CD4-positive, alpha-beta T cell (primary cell): Measurements from ENCODE around the gene GRK7. TPM values are rescaled to one million over a fixed set of nuclear protein-coding genes. Genes with fewer than 3 reads are reported as not detected.

Source experiments
- ATAC-seq: fragments of 200-7000 bp; cut with Tn5 transposase; one replicate; pipeline ENCODE4 v1.10.0; 2022; ENCODE audit warnings: mild to moderate bottlenecking; ENCODE audit not compliant: poor library complexity
- CTCF ChIA-PET: fragments of 350-600 bp; sonication (Branson Sonifier 250); formaldehyde crosslinking; loops from one replicate; lab custom pipeline; 2021; ENCODE audit warnings: antibody characterized with exemption, inconsistent platforms; lab: Charles Lee
- POLR2A ChIA-PET: fragments of 350-600 bp; sonication (Branson Sonifier 250); formaldehyde crosslinking; loops from one replicate; lab custom pipeline; 2021; ENCODE audit warnings: antibody characterized with exemption, inconsistent platforms; lab: Charles Lee
- DNase-seq, 14 experiments: peaks; one replicate each; pipeline ENCODE4 v3.0.0-alpha.2; 2013 to 2020; ENCODE audit warnings: mixed read lengths in 2 of 14
- H3K27ac ChIP-seq, 2 donors: one replicate each; pipeline versions ENCODE4 v1.5.1 to v1.7.0; 2013; ENCODE audit warnings: low read length in 2 of 2, low read depth in 1 of 2, mild to moderate bottlenecking in 1 of 2
- H3K27me3 ChIP-seq, 2 experiments: 1 replicate in 1 of 2; 2 replicates in 1 of 2; pipeline versions ENCODE4 v1.6.1 to v1.7.0; 2013; ENCODE audit warnings: low read length in 2 of 2, control low read depth in 1 of 2, mild to moderate bottlenecking in 1 of 2, moderate library complexity in 1 of 2; ENCODE audit not compliant: insufficient read depth in 2 of 2, control insufficient read depth in 1 of 2
- H3K36me3 ChIP-seq: one replicate; pipeline ENCODE4 v1.6.1; 2013; ENCODE audit warnings: low read length, control low read depth; ENCODE audit not compliant: insufficient read depth
- H3K4me1 ChIP-seq: one replicate; pipeline ENCODE4 v1.6.1; 2013; ENCODE audit warnings: low read length, control low read depth; ENCODE audit not compliant: insufficient read depth
- H3K4me3 ChIP-seq: one replicate; pipeline ENCODE4 v1.5.1; 2013; ENCODE audit warnings: mild to moderate bottlenecking, low read length, moderate library complexity
- H3K9me3 ChIP-seq, 2 experiments: 1 replicate in 1 of 2; 2 replicates in 1 of 2; pipeline versions ENCODE4 v1.6.1 to v1.7.0; 2013; ENCODE audit warnings: low read length in 2 of 2, mild to moderate bottlenecking in 2 of 2, control low read depth in 1 of 2, moderate library complexity in 1 of 2; ENCODE audit not compliant: control insufficient read depth in 1 of 2, insufficient read depth in 1 of 2
- H3K27ac Mint-ChIP-seq: one replicate; pipeline ENCODE4 v1.8.0; 2020; ENCODE audit warnings: mixed read lengths
- H3K27me3 Mint-ChIP-seq: one replicate; pipeline ENCODE4 v1.8.0; 2021; ENCODE audit warnings: mixed read lengths
- H3K36me3 Mint-ChIP-seq: one replicate; pipeline ENCODE4 v1.8.0; 2021; ENCODE audit warnings: low read depth, mixed read lengths
- H3K4me1 Mint-ChIP-seq: one replicate; pipeline ENCODE4 v1.8.0; 2021; ENCODE audit warnings: low read depth, mixed read lengths
- H3K4me3 Mint-ChIP-seq: one replicate; pipeline ENCODE4 v1.8.0; 2020; ENCODE audit warnings: mild to moderate bottlenecking, mixed read lengths
- H3K9me3 Mint-ChIP-seq: one replicate; pipeline ENCODE4 v1.8.0; 2020; ENCODE audit warnings: mixed read lengths
- intact Hi-C, 2 experiments: fragments of 100-400 bp; cut with DNase I in 1 of 2; cut with micrococcal nuclease in 1 of 2; formaldehyde crosslinking; loops; one replicate each; pipeline versions ENCODE4 v1.15.1 to v1.9.0; 2023 to 2025; cut with DNase I, micrococcal nuclease
- total RNA-seq, 174 experiments: library from RNA in 2 of 174; stranded (reverse) in 2 of 174; gene quantifications; one replicate each; pipeline ENCODE4 v1.2.3 and lab custom pipeline; 2021 to 2026
- TF ChIP-seq, protein P1 (sequence below): fragments of 200-600 bp; IDR thresholded peaks from one replicate; pipeline ENCODE4 v1.8.0; 2022; ENCODE audit warnings: antibody characterized with exemption, mild to moderate bottlenecking

Gene GRK7
- total RNA-seq, 2 experiments from 2014 or later, result 0.19 to 0.22 TPM

DNA sequence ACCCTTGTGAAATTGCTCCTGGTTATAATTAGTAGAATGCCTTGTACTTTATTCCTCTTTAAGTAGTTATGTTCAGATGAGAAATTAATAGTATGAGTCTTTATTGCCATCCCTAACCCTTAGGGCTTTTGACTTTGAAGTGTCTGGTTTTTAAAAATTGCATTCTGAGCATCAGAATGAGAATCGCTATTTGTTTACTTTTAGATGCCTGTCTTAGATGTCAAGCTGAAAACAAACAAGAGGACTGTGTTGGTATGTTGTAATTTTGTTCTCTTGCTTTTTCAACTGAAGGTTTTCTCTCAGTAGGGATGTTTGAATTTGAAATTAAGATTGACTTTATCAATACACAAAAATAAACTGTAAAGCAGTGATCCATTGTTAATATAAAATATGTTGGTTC, 19.9 kb upstream of the GRK7 start:
- POLR2A ChIA-PET, result no interaction called here
- intact Hi-C loops, result loop anchor here in 1 of 2 experiments (5.0 to 10.0 kb wide), 2 partner anchors 166 to 1251 kb away; no protein-coding TSS in a partner anchor
- Mint-ChIP-seq H3K4me1 (peaks cover 55% of the 10 kb centered on the region), H3K27me3 (no peaks in the 10 kb centered on the region), H3K27ac (peak overlapping the region; percentile 56), H3K4me3 (no peak overlapping the region), H3K36me3 (peaks cover 71% of the 10 kb centered on the region), H3K9me3 (no peaks in the 10 kb centered on the region)
- Histone ChIP-seq H3K9me3 (no peaks in the 10 kb centered on the region), H3K4me1 (peaks cover 15% of the 10 kb centered on the region), H3K36me3 (peaks cover 54% of the 10 kb centered on the region), H3K27me3 (no peaks in the 10 kb centered on the region), H3K4me3 (no peak overlapping the region), H3K27ac (no peak overlapping the region)
- no peak for DNase-seq
- CTCF ChIA-PET, result no interaction called here
- TF ChIP-seq, protein P1, sequence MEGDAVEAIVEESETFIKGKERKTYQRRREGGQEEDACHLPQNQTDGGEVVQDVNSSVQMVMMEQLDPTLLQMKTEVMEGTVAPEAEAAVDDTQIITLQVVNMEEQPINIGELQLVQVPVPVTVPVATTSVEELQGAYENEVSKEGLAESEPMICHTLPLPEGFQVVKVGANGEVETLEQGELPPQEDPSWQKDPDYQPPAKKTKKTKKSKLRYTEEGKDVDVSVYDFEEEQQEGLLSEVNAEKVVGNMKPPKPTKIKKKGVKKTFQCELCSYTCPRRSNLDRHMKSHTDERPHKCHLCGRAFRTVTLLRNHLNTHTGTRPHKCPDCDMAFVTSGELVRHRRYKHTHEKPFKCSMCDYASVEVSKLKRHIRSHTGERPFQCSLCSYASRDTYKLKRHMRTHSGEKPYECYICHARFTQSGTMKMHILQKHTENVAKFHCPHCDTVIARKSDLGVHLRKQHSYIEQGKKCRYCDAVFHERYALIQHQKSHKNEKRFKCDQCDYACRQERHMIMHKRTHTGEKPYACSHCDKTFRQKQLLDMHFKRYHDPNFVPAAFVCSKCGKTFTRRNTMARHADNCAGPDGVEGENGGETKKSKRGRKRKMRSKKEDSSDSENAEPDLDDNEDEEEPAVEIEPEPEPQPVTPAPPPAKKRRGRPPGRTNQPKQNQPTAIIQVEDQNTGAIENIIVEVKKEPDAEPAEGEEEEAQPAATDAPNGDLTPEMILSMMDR, result no peak
- ATAC-seq, result no peak

DNA sequence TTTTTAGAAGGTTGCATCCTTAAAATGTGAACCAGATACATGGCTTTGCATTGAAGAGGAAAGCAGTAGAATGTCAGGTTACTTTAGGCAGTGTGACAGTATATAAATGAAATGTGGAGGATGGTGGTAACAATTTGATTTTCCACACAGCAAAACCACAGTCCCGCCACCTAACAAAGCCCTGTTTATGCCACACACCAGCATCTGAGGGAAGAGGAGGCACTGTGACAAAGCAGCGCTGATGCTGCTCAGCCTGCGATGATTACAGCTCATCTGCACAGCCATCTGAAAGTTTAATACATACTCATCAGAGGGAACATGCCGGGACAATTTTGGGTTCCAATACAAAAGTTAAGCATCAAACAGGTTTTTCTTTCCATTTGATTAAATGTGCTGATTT, 16.2 kb upstream of the GRK7 start:
- Histone ChIP-seq H3K36me3 (peaks cover 66% of the 10 kb centered on the region), H3K27me3 (no peaks in the 10 kb centered on the region), H3K27ac (no peak overlapping the region), H3K9me3 (no peaks in the 10 kb centered on the region), H3K4me1 (peaks cover 3% of the 10 kb centered on the region), H3K4me3 (no peak overlapping the region)
- no peak for DNase-seq
- CTCF ChIA-PET, result no interaction called here
- POLR2A ChIA-PET, result interaction anchor here (0.6 kb wide), 1 partner anchor 208 kb away, joined by 3 read pairs; no protein-coding TSS in a partner anchor
- TF ChIP-seq, protein P1, result no peak
- H3K4me1 Mint-ChIP-seq, result peaks cover 24% of the 10 kb centered on the region
- intact Hi-C loops, result loop anchor here in 1 of 2 experiments (10.0 kb wide), 1 partner anchor 1248 kb away; no protein-coding TSS in a partner anchor
- peaks cover 78% of the 10 kb centered on the region for H3K36me3 Mint-ChIP-seq
- ATAC-seq, result no peak
- no peaks in the 10 kb centered on the region for H3K9me3 Mint-ChIP-seq
- H3K27ac Mint-ChIP-seq, result no peak overlapping the region
- H3K27me3 Mint-ChIP-seq, result no peaks in the 10 kb centered on the region
- H3K4me3 Mint-ChIP-seq, result no peak overlapping the region

DNA sequence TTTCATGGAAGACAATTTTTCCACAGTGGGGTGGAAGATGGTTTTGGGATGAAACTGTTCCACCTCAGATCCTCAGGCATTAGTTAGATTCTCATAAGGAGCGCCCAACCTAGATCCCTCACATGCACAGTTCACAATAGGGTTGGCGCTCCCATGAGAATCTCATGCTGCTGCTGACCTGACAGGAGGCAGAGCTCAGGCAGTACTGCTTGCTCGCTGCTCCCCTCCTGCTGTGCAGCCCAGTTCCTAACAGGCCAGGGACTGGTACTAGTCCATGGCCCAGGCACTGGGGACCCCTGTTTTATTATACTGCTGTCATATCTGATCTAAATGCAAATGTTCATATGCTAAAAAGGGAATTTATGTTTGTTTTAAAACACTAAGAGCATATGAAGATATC, 9.8 kb upstream of the GRK7 start:
- TF ChIP-seq, protein P1, result no peak
- CTCF ChIA-PET, result no interaction called here
- no peaks in the 10 kb centered on the region for H3K9me3 Mint-ChIP-seq
- Histone ChIP-seq H3K27ac (no peak overlapping the region), H3K9me3 (no peaks in the 10 kb centered on the region), H3K4me1 (no peaks in the 10 kb centered on the region), H3K27me3 (no peaks in the 10 kb centered on the region), H3K4me3 (no peak overlapping the region), H3K36me3 (peaks cover 13% of the 10 kb centered on the region)
- no peaks in the 10 kb centered on the region for H3K4me1 Mint-ChIP-seq
- POLR2A ChIA-PET, result interaction anchor here (2.0 kb wide), 1 partner anchor 43 kb away, joined by 8 read pairs; no protein-coding TSS in a partner anchor
- intact Hi-C loops, result no loop called here
- no peak overlapping the region for H3K27ac Mint-ChIP-seq
- H3K4me3 Mint-ChIP-seq, result no peak overlapping the region
- no peak for ATAC-seq
- DNase-seq, result no peak
- no peaks in the 10 kb centered on the region for H3K27me3 Mint-ChIP-seq
- H3K36me3 Mint-ChIP-seq, result peaks cover 32% of the 10 kb centered on the region
